HEK293 (cell line): ENCODE measurements around the gene MRPL45.

Experiments used
- CTCF ChIA-PET: fragments of 350-600 bp; formaldehyde crosslinking; extraction: SDS; loops from one replicate; lab custom pipeline; 2021; ENCODE audit warnings: antibody characterized with exemption; lab: Yijun Ruan, JAX
- POLR2A ChIA-PET: fragments of 300-600 bp; formaldehyde crosslinking; extraction: SDS; loops from one replicate; lab custom pipeline; 2020; ENCODE audit warnings: antibody characterized with exemption, inconsistent platforms; lab: Yijun Ruan, JAX
- H3K27ac ChIP-seq: fragments of 200-500 bp; sonication (Bioruptor generic); 2 replicates; pipeline ENCODE4 v1.5.1; 2014; ENCODE audit warnings: low read depth, low read length, control low read depth, inconsistent platforms; ENCODE audit errors: extremely low read depth
- H3K36me3 ChIP-seq, 2 experiments: fragments of 200-500 bp in 1 of 2; sonication (Bioruptor generic) in 1 of 2; 1 replicate in 1 of 2; 2 replicates in 1 of 2; pipeline ENCODE4 v1.5.1; 2014 to 2017; ENCODE audit warnings: inconsistent platforms in 2 of 2, low read length in 2 of 2; ENCODE audit not compliant: control insufficient read depth in 2 of 2, insufficient read depth in 1 of 2
- H3K4me1 ChIP-seq: fragments of 200-500 bp; sonication (Bioruptor generic); 2 replicates; pipeline ENCODE4 v1.5.1; 2014; ENCODE audit warnings: mild to moderate bottlenecking, low read length, inconsistent platforms; ENCODE audit not compliant: control insufficient read depth, insufficient read depth
- H3K4me3 ChIP-seq: 2 replicates; pipeline ENCODE4 v1.5.1; 2011; ENCODE audit warnings: low read depth, mild to moderate bottlenecking, control low read depth, low read length, moderate library complexity
- H3K9me3 ChIP-seq: fragments of 200-500 bp; sonication (Bioruptor generic); 2 replicates; pipeline ENCODE4 v1.5.1; 2014; ENCODE audit warnings: low read depth, low read length, inconsistent platforms; ENCODE audit not compliant: control insufficient read depth, insufficient read depth
- FEZF1 ChIP-seq: fragments of 450-650 bp; formaldehyde crosslinking; IDR thresholded peaks from 2 replicates; pipeline ENCODE4 v1.5.1; 2016; ENCODE audit warnings: missing biosample characterization, missing genetic modification characterization
- KLF8 ChIP-seq: fragments of 450-650 bp; formaldehyde crosslinking; IDR thresholded peaks from 2 replicates; pipeline ENCODE4 v1.5.1; 2016; ENCODE audit warnings: missing biosample characterization, missing genetic modification characterization
- SCRT1 ChIP-seq: fragments of 450-650 bp; formaldehyde crosslinking; IDR thresholded peaks from 2 replicates; pipeline ENCODE4 v1.5.1; 2016; ENCODE audit warnings: missing biosample characterization, missing genetic modification characterization, borderline replicate concordance
- YY1 ChIP-seq: fragments of 450-650 bp; formaldehyde crosslinking; IDR thresholded peaks from 2 replicates; pipeline ENCODE4 v1.5.1; 2018; ENCODE audit warnings: missing biosample characterization, missing genetic modification characterization
- ZBTB1 ChIP-seq: fragments of 450-650 bp; formaldehyde crosslinking; IDR thresholded peaks from 2 replicates; pipeline ENCODE4 v1.5.1; 2016; ENCODE audit warnings: missing biosample characterization, missing genetic modification characterization
- ZNF112 ChIP-seq: fragments of 450-650 bp; formaldehyde crosslinking; IDR thresholded peaks from 2 replicates; pipeline ENCODE4 v1.5.0; 2017; ENCODE audit warnings: missing biosample characterization, missing genetic modification characterization
- ZNF366 ChIP-seq: fragments of 450-650 bp; formaldehyde crosslinking; conservative IDR thresholded peaks from 2 replicates; pipeline ENCODE4 v1.5.1; 2016; ENCODE audit warnings: missing biosample characterization, missing genetic modification characterization
- ZNF37A ChIP-seq: fragments of 450-650 bp; IDR thresholded peaks from 2 replicates; pipeline ENCODE4 v1.5.1; 2018; ENCODE audit warnings: missing biosample characterization, missing genetic modification characterization
- ZNF48 ChIP-seq: fragments of 450-650 bp; formaldehyde crosslinking; IDR thresholded peaks from 2 replicates; pipeline ENCODE4 v1.5.1; 2016; ENCODE audit warnings: missing biosample characterization, missing genetic modification characterization
- ZNF510 ChIP-seq: fragments of 450-650 bp; formaldehyde crosslinking; IDR thresholded peaks from 2 replicates; pipeline ENCODE4 v1.5.1; 2018; ENCODE audit warnings: mild to moderate bottlenecking, missing genetic modification characterization, missing biosample characterization; ENCODE audit not compliant: insufficient replicate concordance
- ZNF549 ChIP-seq: fragments of 450-650 bp; IDR thresholded peaks from 2 replicates; pipeline ENCODE4 v1.5.1; 2018; ENCODE audit warnings: missing biosample characterization, missing genetic modification characterization, mild to moderate bottlenecking, inconsistent platforms, moderate library complexity
- ZNF585B ChIP-seq: fragments of 450-650 bp; formaldehyde crosslinking; IDR thresholded peaks from 2 replicates; pipeline ENCODE4 v1.5.1; 2016; ENCODE audit warnings: missing biosample characterization, missing genetic modification characterization
- ZNF600 ChIP-seq: fragments of 450-650 bp; formaldehyde crosslinking; IDR thresholded peaks from 2 replicates; pipeline ENCODE4 v1.5.1; 2016; ENCODE audit warnings: missing biosample characterization, missing genetic modification characterization
- ZNF76 ChIP-seq: fragments of 450-650 bp; formaldehyde crosslinking; IDR thresholded peaks from 2 replicates; pipeline ENCODE4; 2016; ENCODE audit warnings: low read depth, missing biosample characterization, missing genetic modification characterization, borderline replicate concordance
- ZNF776 ChIP-seq: fragments of 450-650 bp; formaldehyde crosslinking; IDR thresholded peaks from 2 replicates; pipeline ENCODE4 v1.5.0; 2017; ENCODE audit warnings: missing biosample characterization, missing genetic modification characterization, borderline replicate concordance
- ZNF830 ChIP-seq: fragments of 450-650 bp; IDR thresholded peaks from 2 replicates; pipeline ENCODE4 v1.5.0; 2018; ENCODE audit warnings: missing biosample characterization, missing genetic modification characterization, low read depth, mild to moderate bottlenecking, moderate library complexity
- TF ChIP-seq, protein P1 (sequence below): fragments of 450-650 bp; formaldehyde crosslinking; IDR thresholded peaks from 2 replicates; pipeline ENCODE4 v1.5.1; 2016; ENCODE audit warnings: missing biosample characterization, missing genetic modification characterization
- TF ChIP-seq, protein P2 (sequence below): fragments of 450-650 bp; formaldehyde crosslinking; IDR thresholded peaks from 2 replicates; pipeline ENCODE4 v1.5.1; 2016; ENCODE audit warnings: missing biosample characterization, missing genetic modification characterization, borderline replicate concordance
- TF ChIP-seq, protein P3 (sequence below): fragments of 450-650 bp; formaldehyde crosslinking; IDR thresholded peaks from 2 replicates; pipeline ENCODE4 v1.5.1; 2016; ENCODE audit warnings: missing biosample characterization, missing genetic modification characterization
- TF ChIP-seq, protein P4 (sequence below): fragments of 450-650 bp; formaldehyde crosslinking; IDR thresholded peaks from 2 replicates; pipeline ENCODE4 v1.5.1; 2016; ENCODE audit warnings: missing biosample characterization, missing genetic modification characterization

MRPL45 gene

DNA sequence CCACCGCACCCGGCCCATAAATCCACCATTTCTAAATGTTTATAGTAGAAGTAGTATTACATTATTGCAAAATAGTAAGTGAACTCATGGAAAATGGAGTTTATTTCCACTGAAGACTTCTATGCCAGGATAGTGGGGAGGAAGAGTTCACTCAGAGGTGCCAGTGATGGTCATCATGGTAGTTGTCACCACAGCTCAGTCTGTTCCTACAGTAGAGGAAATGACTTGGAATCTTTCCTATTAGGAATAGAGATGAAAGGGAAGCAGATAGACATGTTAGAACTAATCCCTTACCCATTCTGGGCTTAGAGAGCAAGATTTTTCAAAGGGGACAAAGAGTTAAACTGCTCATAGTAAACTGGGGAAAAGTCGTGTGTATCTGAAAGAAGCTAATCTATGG lies 20.1 kb downstream of the MRPL45 start (continued):
- TF ChIP-seq KLF8 (tag by site-specific recombination) (no peak), ZNF830 (tag by site-specific recombination) (no peak), ZNF76 (no peak), SCRT1 (tag by site-specific recombination) (no peak)
- TF ChIP-seq, all 188 proteins: peak for 0

DNA sequence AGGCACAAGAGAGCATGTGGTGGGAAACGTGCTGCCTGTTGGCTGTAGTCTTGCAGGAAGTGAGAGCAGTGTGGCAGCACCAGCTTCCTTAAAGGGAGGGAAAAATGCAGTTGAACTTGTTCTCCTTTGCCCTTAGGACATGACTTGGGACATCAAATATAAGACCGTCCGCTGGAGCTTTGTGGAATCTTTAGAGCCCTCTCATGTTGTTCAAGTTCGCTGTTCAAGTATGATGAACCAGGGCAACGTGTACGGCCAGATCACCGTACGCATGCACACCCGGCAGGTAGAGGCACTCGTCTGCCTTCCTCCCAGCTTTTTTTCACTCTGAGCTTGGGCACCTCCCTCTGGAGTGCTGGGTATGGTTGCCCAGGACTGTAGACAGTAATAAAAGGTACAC lies 23.5 kb downstream of the MRPL45 start:
- H3K4me1 ChIP-seq = peaks cover 2% of the 10 kb centered on the region; the same call in 1 of the 2 replicates
- H3K4me3 ChIP-seq = no peak overlapping the region
- POLR2A ChIA-PET = no interaction called here
- H3K9me3 ChIP-seq = no peaks in the 10 kb centered on the region
- H3K27ac ChIP-seq = no peak overlapping the region
- CTCF ChIA-PET = interaction anchor here (0.6 to 6.4 kb wide), 9 partner anchors 10 to 117 kb away, joined by 3 to 51 read pairs (median 3); partner anchors contain the start of gene SOCS7
- TF ChIP-seq ZNF112 (tag by site-specific recombination) (no peak), ZNF366 (tag by site-specific recombination) (no peak), FEZF1 (tag by site-specific recombination) (no peak)
- TF ChIP-seq, protein P1, sequence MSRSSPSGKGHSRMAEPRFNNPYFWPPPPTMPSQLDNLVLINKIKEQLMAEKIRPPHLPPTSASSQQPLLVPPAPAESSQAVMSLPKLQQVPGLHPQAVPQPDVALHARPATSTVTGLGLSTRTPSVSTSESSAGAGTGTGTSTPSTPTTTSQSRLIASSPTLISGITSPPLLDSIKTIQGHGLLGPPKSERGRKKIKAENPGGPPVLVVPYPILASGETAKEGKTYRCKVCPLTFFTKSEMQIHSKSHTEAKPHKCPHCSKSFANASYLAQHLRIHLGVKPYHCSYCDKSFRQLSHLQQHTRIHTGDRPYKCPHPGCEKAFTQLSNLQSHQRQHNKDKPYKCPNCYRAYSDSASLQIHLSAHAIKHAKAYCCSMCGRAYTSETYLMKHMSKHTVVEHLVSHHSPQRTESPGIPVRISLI = no peak
- H3K36me3 ChIP-seq = peaks cover 43 to 61% of the 10 kb centered on the region in 2 experiments

DNA sequence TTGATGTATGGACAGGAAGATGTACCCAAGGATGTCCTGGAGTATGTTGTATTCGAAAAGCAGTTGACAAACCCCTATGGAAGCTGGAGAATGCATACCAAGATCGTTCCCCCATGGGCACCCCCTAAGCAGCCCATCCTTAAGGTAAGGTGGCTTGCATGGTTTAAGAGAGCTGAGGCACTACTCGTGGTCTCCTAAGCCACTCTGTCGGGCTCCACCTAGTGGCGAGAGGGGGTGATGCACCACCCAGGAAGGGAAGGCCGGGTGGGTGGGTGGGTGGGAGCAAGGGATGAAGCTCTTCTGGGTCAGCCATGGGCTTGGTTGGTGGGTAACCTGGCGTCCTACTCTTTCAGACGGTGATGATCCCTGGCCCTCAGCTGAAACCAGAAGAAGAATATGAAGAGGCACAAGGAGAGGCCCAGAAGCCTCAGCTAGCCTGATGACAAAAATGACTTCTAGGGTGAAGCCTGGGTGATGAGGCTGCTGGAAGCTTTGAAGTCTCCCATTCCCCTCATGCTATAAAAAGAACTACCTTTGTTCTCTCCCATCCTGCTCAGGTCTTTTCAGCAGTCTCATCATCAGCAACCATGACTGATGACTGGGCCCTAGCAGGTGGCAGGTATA lies 25.3 kb downstream of the MRPL45 start:
- Histone ChIP-seq H3K4me3 (no peak overlapping the region), H3K4me1 (peaks cover 4% of the 10 kb centered on the region), H3K27ac (no peak overlapping the region), H3K36me3 (peaks cover 30 to 50% of the 10 kb centered on the region in 2 experiments), H3K9me3 (no peaks in the 10 kb centered on the region)
- ChIA-PET CTCF (interaction anchor here (0.6 to 6.4 kb wide), 21 partner anchors 9 to 949 kb away, joined by 3 to 124 read pairs (median 4); partner anchors contain the start of gene SOCS7), POLR2A (interaction anchor here (0.6 to 0.9 kb wide), 3 partner anchors 9 to 92 kb away, joined by 3 to 4 read pairs (median 3); no protein-coding TSS in a partner anchor)
- TF ChIP-seq YY1 (tag by site-specific recombination) (no peak), ZNF76 (no peak), ZNF48 (tag by site-specific recombination) (no peak), ZNF776 (tag by site-specific recombination) (no peak), ZNF510 (tag by site-specific recombination) (no peak), ZBTB1 (tag by site-specific recombination) (no peak), ZNF600 (tag by site-specific recombination) (no peak), FEZF1 (tag by site-specific recombination) (no peak), ZNF37A (tag by site-specific recombination) (no peak), ZNF549 (tag by site-specific recombination) (no peak), KLF8 (tag by site-specific recombination) (no peak), ZNF585B (tag by site-specific recombination) (no peak)
- TF ChIP-seq, protein P2, sequence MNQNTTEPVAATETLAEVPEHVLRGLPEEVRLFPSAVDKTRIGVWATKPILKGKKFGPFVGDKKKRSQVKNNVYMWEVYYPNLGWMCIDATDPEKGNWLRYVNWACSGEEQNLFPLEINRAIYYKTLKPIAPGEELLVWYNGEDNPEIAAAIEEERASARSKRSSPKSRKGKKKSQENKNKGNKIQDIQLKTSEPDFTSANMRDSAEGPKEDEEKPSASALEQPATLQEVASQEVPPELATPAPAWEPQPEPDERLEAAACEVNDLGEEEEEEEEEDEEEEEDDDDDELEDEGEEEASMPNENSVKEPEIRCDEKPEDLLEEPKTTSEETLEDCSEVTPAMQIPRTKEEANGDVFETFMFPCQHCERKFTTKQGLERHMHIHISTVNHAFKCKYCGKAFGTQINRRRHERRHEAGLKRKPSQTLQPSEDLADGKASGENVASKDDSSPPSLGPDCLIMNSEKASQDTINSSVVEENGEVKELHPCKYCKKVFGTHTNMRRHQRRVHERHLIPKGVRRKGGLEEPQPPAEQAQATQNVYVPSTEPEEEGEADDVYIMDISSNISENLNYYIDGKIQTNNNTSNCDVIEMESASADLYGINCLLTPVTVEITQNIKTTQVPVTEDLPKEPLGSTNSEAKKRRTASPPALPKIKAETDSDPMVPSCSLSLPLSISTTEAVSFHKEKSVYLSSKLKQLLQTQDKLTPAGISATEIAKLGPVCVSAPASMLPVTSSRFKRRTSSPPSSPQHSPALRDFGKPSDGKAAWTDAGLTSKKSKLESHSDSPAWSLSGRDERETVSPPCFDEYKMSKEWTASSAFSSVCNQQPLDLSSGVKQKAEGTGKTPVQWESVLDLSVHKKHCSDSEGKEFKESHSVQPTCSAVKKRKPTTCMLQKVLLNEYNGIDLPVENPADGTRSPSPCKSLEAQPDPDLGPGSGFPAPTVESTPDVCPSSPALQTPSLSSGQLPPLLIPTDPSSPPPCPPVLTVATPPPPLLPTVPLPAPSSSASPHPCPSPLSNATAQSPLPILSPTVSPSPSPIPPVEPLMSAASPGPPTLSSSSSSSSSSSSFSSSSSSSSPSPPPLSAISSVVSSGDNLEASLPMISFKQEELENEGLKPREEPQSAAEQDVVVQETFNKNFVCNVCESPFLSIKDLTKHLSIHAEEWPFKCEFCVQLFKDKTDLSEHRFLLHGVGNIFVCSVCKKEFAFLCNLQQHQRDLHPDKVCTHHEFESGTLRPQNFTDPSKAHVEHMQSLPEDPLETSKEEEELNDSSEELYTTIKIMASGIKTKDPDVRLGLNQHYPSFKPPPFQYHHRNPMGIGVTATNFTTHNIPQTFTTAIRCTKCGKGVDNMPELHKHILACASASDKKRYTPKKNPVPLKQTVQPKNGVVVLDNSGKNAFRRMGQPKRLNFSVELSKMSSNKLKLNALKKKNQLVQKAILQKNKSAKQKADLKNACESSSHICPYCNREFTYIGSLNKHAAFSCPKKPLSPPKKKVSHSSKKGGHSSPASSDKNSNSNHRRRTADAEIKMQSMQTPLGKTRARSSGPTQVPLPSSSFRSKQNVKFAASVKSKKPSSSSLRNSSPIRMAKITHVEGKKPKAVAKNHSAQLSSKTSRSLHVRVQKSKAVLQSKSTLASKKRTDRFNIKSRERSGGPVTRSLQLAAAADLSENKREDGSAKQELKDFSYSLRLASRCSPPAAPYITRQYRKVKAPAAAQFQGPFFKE (tag by site-specific recombination) = no peak
- TF ChIP-seq, protein P1 = no peak
- TF ChIP-seq, protein P3, sequence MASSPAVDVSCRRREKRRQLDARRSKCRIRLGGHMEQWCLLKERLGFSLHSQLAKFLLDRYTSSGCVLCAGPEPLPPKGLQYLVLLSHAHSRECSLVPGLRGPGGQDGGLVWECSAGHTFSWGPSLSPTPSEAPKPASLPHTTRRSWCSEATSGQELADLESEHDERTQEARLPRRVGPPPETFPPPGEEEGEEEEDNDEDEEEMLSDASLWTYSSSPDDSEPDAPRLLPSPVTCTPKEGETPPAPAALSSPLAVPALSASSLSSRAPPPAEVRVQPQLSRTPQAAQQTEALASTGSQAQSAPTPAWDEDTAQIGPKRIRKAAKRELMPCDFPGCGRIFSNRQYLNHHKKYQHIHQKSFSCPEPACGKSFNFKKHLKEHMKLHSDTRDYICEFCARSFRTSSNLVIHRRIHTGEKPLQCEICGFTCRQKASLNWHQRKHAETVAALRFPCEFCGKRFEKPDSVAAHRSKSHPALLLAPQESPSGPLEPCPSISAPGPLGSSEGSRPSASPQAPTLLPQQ (tag by site-specific recombination) = no peak
- TF ChIP-seq, protein P4, sequence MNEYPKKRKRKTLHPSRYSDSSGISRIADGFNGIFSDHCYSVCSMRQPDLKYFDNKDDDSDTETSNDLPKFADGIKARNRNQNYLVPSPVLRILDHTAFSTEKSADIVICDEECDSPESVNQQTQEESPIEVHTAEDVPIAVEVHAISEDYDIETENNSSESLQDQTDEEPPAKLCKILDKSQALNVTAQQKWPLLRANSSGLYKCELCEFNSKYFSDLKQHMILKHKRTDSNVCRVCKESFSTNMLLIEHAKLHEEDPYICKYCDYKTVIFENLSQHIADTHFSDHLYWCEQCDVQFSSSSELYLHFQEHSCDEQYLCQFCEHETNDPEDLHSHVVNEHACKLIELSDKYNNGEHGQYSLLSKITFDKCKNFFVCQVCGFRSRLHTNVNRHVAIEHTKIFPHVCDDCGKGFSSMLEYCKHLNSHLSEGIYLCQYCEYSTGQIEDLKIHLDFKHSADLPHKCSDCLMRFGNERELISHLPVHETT = no peak
